Measurements from ENCODE around the gene ELMO2.

Gene ELMO2

GRCh38 chr20:46400828-46401477, 5.5 kb downstream of the ELMO2 start:
- Histone ChIP-seq H3K27me3 (ENCODE audit: insufficient read depth, poor library complexity, severe bottlenecking) (no peaks in the 10 kb centered on the region), H3K4me1 (ENCODE audit: insufficient read depth, poor library complexity, severe bottlenecking) (peaks cover 18% of the 10 kb centered on the region)

DNA sequence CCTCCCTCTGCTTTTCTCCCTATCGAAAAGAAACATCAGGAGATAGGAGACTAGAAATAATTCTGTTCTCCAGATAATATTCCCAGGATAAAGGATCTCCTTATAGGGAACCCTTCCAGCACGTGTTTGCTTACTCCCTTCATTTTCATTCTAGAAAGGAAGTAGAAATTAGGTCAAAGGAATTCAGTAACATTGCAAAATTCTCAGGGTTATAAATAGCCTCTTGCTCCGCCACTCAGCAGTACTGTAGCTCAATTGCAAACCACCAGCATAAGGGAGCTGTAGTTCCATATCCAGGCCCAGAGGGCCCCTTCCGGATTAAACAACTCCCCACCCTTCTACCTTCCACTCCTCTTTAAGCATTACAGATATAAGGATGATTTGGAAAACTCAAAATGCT, 6.2 kb downstream of the ELMO2 start:
- no peaks in the 10 kb centered on the region for H3K9me3 ChIP-seq (ENCODE audit: severe bottlenecking)
- no peak for TF ChIP-seq CTCF (IDR thresholded peaks at IDR 0.05; ENCODE audit: poor library complexity, severe bottlenecking)
- H3K36me3 ChIP-seq (ENCODE audit: low read depth) = peaks cover 33% of the 10 kb centered on the region
- H3K27ac ChIP-seq (ENCODE audit: poor library complexity, severe bottlenecking) = peak overlapping the region; percentile 53
- peak; percentile 66 for ATAC-seq (ENCODE audit: low read depth)
- peak; percentile 39 for DNase-seq (ENCODE audit: low spot score)
- peaks cover 18% of the 10 kb centered on the region for H3K4me1 ChIP-seq (ENCODE audit: insufficient read depth, poor library complexity, severe bottlenecking)
- H3K4me3 ChIP-seq (ENCODE audit: severe bottlenecking) = no peak overlapping the region
- no peaks in the 10 kb centered on the region for H3K27me3 ChIP-seq (ENCODE audit: insufficient read depth, poor library complexity, severe bottlenecking)

More at GRCh38 chr20:46400828-46401477, 5.5 kb downstream of the ELMO2 start:
- no peak for TF ChIP-seq CTCF (IDR thresholded peaks at IDR 0.05; ENCODE audit: poor library complexity, severe bottlenecking)
- ATAC-seq (ENCODE audit: low read depth) (peak; percentile 52), DNase-seq (ENCODE audit: low spot score) (peak; percentile 11)
- Histone ChIP-seq H3K4me3 (ENCODE audit: severe bottlenecking) (no peak overlapping the region), H3K36me3 (ENCODE audit: low read depth) (peaks cover 30% of the 10 kb centered on the region), H3K27ac (ENCODE audit: poor library complexity, severe bottlenecking) (peak overlapping the region; percentile 53), H3K9me3 (ENCODE audit: severe bottlenecking) (no peaks in the 10 kb centered on the region)

GRCh38 chr20:46399401-46399800, 7.0 kb downstream of the ELMO2 start:
- Histone ChIP-seq H3K4me1 (ENCODE audit: insufficient read depth, poor library complexity, severe bottlenecking) (peaks cover 18% of the 10 kb centered on the region), H3K9me3 (ENCODE audit: severe bottlenecking) (no peaks in the 10 kb centered on the region), H3K4me3 (ENCODE audit: severe bottlenecking) (no peak overlapping the region), H3K36me3 (ENCODE audit: low read depth) (peaks cover 39% of the 10 kb centered on the region), H3K27me3 (ENCODE audit: insufficient read depth, poor library complexity, severe bottlenecking) (no peaks in the 10 kb centered on the region), H3K27ac (ENCODE audit: poor library complexity, severe bottlenecking) (peak overlapping the region; percentile 53)
- TF ChIP-seq CTCF (IDR thresholded peaks at IDR 0.05; ENCODE audit: poor library complexity, severe bottlenecking) = no peak
- DNase-seq (ENCODE audit: low spot score) (peak; percentile 25), ATAC-seq (ENCODE audit: low read depth) (0 out of 3 replicates have a peak, but pooled peaks have one; percentile 7)

DNA sequence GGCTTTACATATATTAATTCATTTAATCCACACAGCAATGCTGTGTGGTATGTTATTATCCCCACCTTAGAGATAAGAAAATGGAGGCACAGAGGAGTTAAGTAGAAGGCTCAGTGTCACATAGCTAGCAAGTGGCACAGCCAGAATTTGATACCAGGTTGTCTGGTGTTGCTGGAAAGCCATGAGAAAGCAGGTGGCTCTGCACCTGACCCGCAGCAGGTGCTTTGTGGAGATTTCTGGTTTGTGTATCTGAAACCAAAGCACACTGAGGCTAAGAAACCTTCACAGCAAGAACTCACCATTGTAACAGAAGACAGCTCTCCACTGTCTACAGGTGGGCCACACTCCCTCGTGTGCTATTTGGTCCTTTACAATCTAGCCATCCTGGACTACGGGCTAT, 7.5 kb downstream of the ELMO2 start:
- no peaks in the 10 kb centered on the region for H3K27me3 ChIP-seq (ENCODE audit: insufficient read depth, poor library complexity, severe bottlenecking)
- TF ChIP-seq CTCF (IDR thresholded peaks at IDR 0.05; ENCODE audit: poor library complexity, severe bottlenecking) = no peak
- no peak overlapping the region for H3K27ac ChIP-seq (ENCODE audit: poor library complexity, severe bottlenecking)
- peaks cover 43% of the 10 kb centered on the region for H3K36me3 ChIP-seq (ENCODE audit: low read depth)
- H3K4me3 ChIP-seq (ENCODE audit: severe bottlenecking) = no peak overlapping the region
- peak; percentile 20 for DNase-seq (ENCODE audit: low spot score)
- H3K4me1 ChIP-seq (ENCODE audit: insufficient read depth, poor library complexity, severe bottlenecking) = peaks cover 18% of the 10 kb centered on the region
- H3K9me3 ChIP-seq (ENCODE audit: severe bottlenecking) = no peaks in the 10 kb centered on the region
- no peak for ATAC-seq (ENCODE audit: low read depth)

DNA sequence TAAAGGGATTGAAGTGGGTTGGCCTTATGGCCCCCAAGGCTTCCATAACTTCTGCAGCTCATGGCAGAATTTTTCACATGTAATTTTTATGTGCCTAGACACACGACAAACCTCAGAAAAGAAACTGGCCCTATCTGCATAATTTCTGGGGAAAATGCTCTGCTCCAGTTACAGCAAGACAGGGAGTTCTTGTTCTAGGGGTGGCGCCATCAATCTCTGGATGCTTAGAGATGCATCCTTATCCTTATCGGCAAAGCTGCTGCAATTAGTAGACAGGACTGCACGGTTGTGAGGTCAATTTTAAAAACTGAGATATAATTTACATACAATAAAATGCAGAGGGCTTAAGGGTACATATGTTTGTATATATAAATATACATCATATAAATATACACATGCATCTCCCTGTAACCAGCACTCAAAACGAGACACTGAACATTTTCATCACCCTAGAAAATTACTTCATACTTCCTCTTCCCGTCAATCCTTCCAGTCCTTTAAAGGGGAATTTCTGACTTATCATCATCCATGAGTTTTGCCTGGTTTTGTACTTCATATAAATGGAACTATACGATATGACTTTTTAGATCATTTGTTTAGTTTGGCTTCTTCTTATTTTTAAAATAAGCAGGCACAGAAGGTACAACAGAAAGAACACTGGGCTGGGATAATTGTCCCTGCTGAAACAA, 10.2 kb downstream of the ELMO2 start:
- peaks cover 71% of the 10 kb centered on the region for H3K36me3 ChIP-seq (ENCODE audit: low read depth)
- H3K27ac ChIP-seq (ENCODE audit: poor library complexity, severe bottlenecking) = no peak overlapping the region
- ATAC-seq (ENCODE audit: low read depth) (no peak), DNase-seq (ENCODE audit: low spot score) (peak; percentile 4)
- H3K27me3 ChIP-seq (ENCODE audit: insufficient read depth, poor library complexity, severe bottlenecking) = no peaks in the 10 kb centered on the region
- TF ChIP-seq CTCF (IDR thresholded peaks at IDR 0.05; ENCODE audit: poor library complexity, severe bottlenecking) = no peak
- H3K9me3 ChIP-seq (ENCODE audit: severe bottlenecking) = no peaks in the 10 kb centered on the region
- peaks cover 15% of the 10 kb centered on the region for H3K4me1 ChIP-seq (ENCODE audit: insufficient read depth, poor library complexity, severe bottlenecking)
- no peak overlapping the region for H3K4me3 ChIP-seq (ENCODE audit: severe bottlenecking)

All from RWPE2 (cell line).